HepG2 (cell line): ENCODE results near the gene GDA. TPM values are rescaled to one million over a fixed set of nuclear protein-coding genes. Genes with fewer than 3 reads are reported as not detected.

Experiments used
- DMTF1 ChIP-seq: sonication (generic); formaldehyde crosslinking; IDR thresholded peaks from 2 replicates; pipeline ENCODE4 v1.4.0; 2020; ENCODE audit warnings: mild to moderate bottlenecking, missing genetic modification reagents
- FOSL1 ChIP-seq: sonication (generic); formaldehyde crosslinking; IDR thresholded peaks from 2 replicates; pipeline ENCODE4 v1.9.0; 2021; ENCODE audit warnings: missing genetic modification reagents, borderline replicate concordance
- HNRNPH1 ChIP-seq: fragments of 200-400 bp; formaldehyde crosslinking; optimal IDR thresholded peaks from 2 replicates; pipeline ENCODE3; 2017; ENCODE audit warnings: mild to moderate bottlenecking, low read depth, low read length
- NFKB2 ChIP-seq: sonication (generic); formaldehyde crosslinking; IDR thresholded peaks from 2 replicates; pipeline ENCODE4 v1.4.0; 2020; ENCODE audit warnings: missing genetic modification reagents, borderline replicate concordance
- ZNF512 ChIP-seq: sonication (generic); formaldehyde crosslinking; IDR thresholded peaks from 2 replicates; pipeline ENCODE4 v1.4.0; 2020; ENCODE audit warnings: mild to moderate bottlenecking, missing genetic modification reagents
- ZNF598 ChIP-seq: sonication (generic); formaldehyde crosslinking; IDR thresholded peaks from 2 replicates; pipeline ENCODE4 v1.5.1; 2020; ENCODE audit warnings: mild to moderate bottlenecking, missing genetic modification reagents, borderline replicate concordance
- ZNF646 ChIP-seq: sonication (generic); formaldehyde crosslinking; IDR thresholded peaks from 2 replicates; pipeline ENCODE4 v1.9.0; 2021; ENCODE audit warnings: mild to moderate bottlenecking, missing genetic modification reagents
- ZNF691 ChIP-seq: sonication (generic); formaldehyde crosslinking; IDR thresholded peaks from 2 replicates; pipeline ENCODE4 v1.4.0; 2020; ENCODE audit warnings: missing genetic modification reagents, low read depth, mild to moderate bottlenecking, borderline replicate concordance
- ZNF7 ChIP-seq: IDR thresholded peaks from 2 replicates; pipeline ENCODE4 v1.6.1; 2016; ENCODE audit warnings: missing biosample characterization, missing genetic modification reagents
- ZNF724P ChIP-seq: sonication (generic); formaldehyde crosslinking; IDR thresholded peaks from 2 replicates; pipeline ENCODE4 v1.8.0; 2022; ENCODE audit warnings: missing genetic modification reagents, borderline replicate concordance
- polyA plus RNA-seq, 8 experiments: library from polyadenylated mRNA; depleted of rRNA in 3 of 8; stranded (reverse) in 7 of 8; unstranded in 1 of 8; fragments of >200 nt; fragmentation: Illumina TruSeq in 4 of 8; extraction: Trizol in 4 of 8; gene quantifications; 2 replicates each; pipeline versions ENCODE4 v1.2.1 to v1.2.3, GENCODE V29; 2011 to 2016; ENCODE audit warnings: low read depth in 4 of 8, missing spikeins in 1 of 8, mixed read lengths in 1 of 8; ENCODE audit not compliant: insufficient read depth in 1 of 8
- total RNA-seq, 5 experiments: library from RNA; depleted of rRNA; stranded (reverse); fragments of >200 nt; fragmentation: Illumina TruSeq; extraction: Trizol; gene quantifications; 2 replicates each; pipeline ENCODE4 v1.2.3, GENCODE V29; 2016; ENCODE audit warnings: low read depth in 1 of 5
- TF ChIP-seq, protein P1 (sequence below): sonication (generic); formaldehyde crosslinking; IDR thresholded peaks from 2 replicates; pipeline ENCODE4 v1.5.0; 2020; ENCODE audit warnings: missing genetic modification reagents, mild to moderate bottlenecking, borderline replicate concordance

Gene GDA
- total and polyA plus RNA-seq, 2 of the 13 experiments (the other 11 are each of a cell fraction or from before 2014, with no cell fraction given): 0.15 to 0.99 TPM

- TF ChIP-seq DMTF1 (CRISPR knock-in tag) (no peak), ZNF691 (no peak), ZNF512 (CRISPR knock-in tag) (no peak), ZNF646 (CRISPR knock-in tag) (no peak), FOSL1 (CRISPR knock-in tag) (no peak), HNRNPH1 (no peak), NFKB2 (CRISPR knock-in tag) (no peak), ZNF598 (no peak), ZNF7 (CRISPR knock-in tag) (no peak), ZNF724P (CRISPR knock-in tag) (no peak)
- TF ChIP-seq, protein P1, sequence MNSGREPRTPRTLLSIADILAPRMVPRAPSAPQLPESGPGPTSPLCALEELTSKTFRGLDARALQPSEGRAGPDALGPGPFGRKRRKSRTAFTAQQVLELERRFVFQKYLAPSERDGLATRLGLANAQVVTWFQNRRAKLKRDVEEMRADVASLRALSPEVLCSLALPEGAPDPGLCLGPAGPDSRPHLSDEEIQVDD: no peak
Observed at GRCh38 chr9:72274441-72274840, 125.2 kb downstream of the GDA start (continued).
